Heart left ventricle (tissue), 13 donors: Measurements from ENCODE around the gene PLXNC1.

Experiments used
- CTCF ChIP-seq, 12 donors: fragments of 200-600 bp; sonication (generic) in 4 of 12; IDR thresholded peaks; one replicate each; pipeline versions ENCODE4 v1.5.0 to v1.8.0; 2018 to 2022; ENCODE audit warnings: antibody characterized with exemption in 12 of 12, mild to moderate bottlenecking in 5 of 12
- POLR2A ChIP-seq, 2 donors: fragments of 450-650 bp; IDR thresholded peaks; one replicate each; pipeline ENCODE4 v1.6.1; 2017; ENCODE audit warnings: antibody characterized with exemption in 2 of 2, mild to moderate bottlenecking in 2 of 2, moderate library complexity in 2 of 2
- donor health status: ischemic (EF 13 %, LVEDD 7.1; RV severe dilation, severe dysfunction).
- donor health status: DM: no; HTN: yes; CAD: no.
- donor health status: DM: no; HTN: no; CAD: no.
- donor health status: ischemic (EF 25% LVEDD 6.9; RV normal size, moderate dysfunction).
- donor health status: ischemic (EF 25% LVEDD 5.7; RV mildly dilated, moderate dysfunction).
- donor health status: ischemic (EF 35%, LVEDD 5.7; RV mildly dilated, moderate dysfunction).
- donor health status: nonischemic (EF 11% LVEDD 7.7; RV severe dilation, severe dysfunction).
- donor health status: DM: yes; HTN: yes; CAD: no.
- donor health status: PGD.
- donor health status: ischemic (EF 29% LVEDD 5.4; RV normal size, mild dysfunction).
- donor health status: nonischemic (EF 23%, LVEDD 6.1; RV moderate dilation, normal function).

- TF ChIP-seq POLR2A (IDR thresholded peaks at IDR 0.05): no peak
- TF ChIP-seq CTCF (IDR thresholded peaks at IDR 0.05): no peak
These were observed 44.1 kb downstream of the PLXNC1 start for GRCh38 chr12:94192506-94192905.
